Nephron (organoid): ENCODE measurements around the gene CREB3L2.
"Not testable (repeated sequence)": the region's sequence is repeated elsewhere in the genome, so short reads cannot be mapped to it uniquely, and the experiment has no call there.

ENCODE experiments used
- H3K27ac Mint-ChIP-seq, 3 experiments: 2 replicates each; pipeline ENCODE4 v1.8.0; 2020; ENCODE audit warnings: mixed read lengths in 3 of 3, mild to moderate bottlenecking in 2 of 3, moderate library complexity in 1 of 3
- H3K27me3 Mint-ChIP-seq: 2 replicates; pipeline ENCODE4 v1.8.0; 2021; ENCODE audit warnings: low read depth, mild to moderate bottlenecking, moderate library complexity, mixed read lengths
- H3K36me3 Mint-ChIP-seq: 2 replicates; pipeline ENCODE4 v1.8.0; 2020; ENCODE audit warnings: low read depth, mixed read lengths
- H3K4me1 Mint-ChIP-seq: 2 replicates; pipeline ENCODE4 v1.8.0; 2020; ENCODE audit warnings: mixed read lengths
- H3K4me3 Mint-ChIP-seq, 3 experiments: 2 replicates each; pipeline ENCODE4 v1.8.0; 2020; ENCODE audit warnings: mild to moderate bottlenecking in 3 of 3, mixed read lengths in 3 of 3, moderate library complexity in 2 of 3
- H3K9me3 Mint-ChIP-seq: 2 replicates; pipeline ENCODE4 v1.8.0; 2020; ENCODE audit warnings: mixed read lengths
- CTCF ChIP-seq, 3 experiments: fragments of 200-600 bp; sonication (generic); IDR thresholded peaks; one replicate each; pipeline ENCODE4 v1.5.0; 2021; ENCODE audit warnings: antibody characterized with exemption in 3 of 3; ENCODE audit not compliant: unreplicated experiment in 3 of 3

The CREB3L2 gene

GRCh38 chr7:137836113-137836509 is 165.8 kb downstream of the CREB3L2 start:
- peaks cover 9% of the 10 kb centered on the region for H3K4me1 Mint-ChIP-seq
- no peak for TF ChIP-seq CTCF (IDR thresholded peaks at IDR 0.05; ENCODE audit: unreplicated experiment in 3 of 3)
- H3K9me3 Mint-ChIP-seq, result peaks cover 17% of the 10 kb centered on the region
- H3K36me3 Mint-ChIP-seq, result peaks cover 4% of the 10 kb centered on the region
- H3K27ac Mint-ChIP-seq, result no peak overlapping the region
- H3K4me3 Mint-ChIP-seq, result no peak overlapping the region
- H3K27me3 Mint-ChIP-seq, result peaks cover 7% of the 10 kb centered on the region

GRCh38 chr7:137835486-137836112 is 166.3 kb downstream of the CREB3L2 start:
- peaks cover 6% of the 10 kb centered on the region for H3K27me3 Mint-ChIP-seq
- H3K9me3 Mint-ChIP-seq, result peaks cover 22% of the 10 kb centered on the region
- TF ChIP-seq CTCF (IDR thresholded peaks at IDR 0.05; ENCODE audit: unreplicated experiment in 3 of 3), result no peak
- no peak overlapping the region for H3K4me3 Mint-ChIP-seq
- peaks cover 4% of the 10 kb centered on the region for H3K36me3 Mint-ChIP-seq
- no peak overlapping the region for H3K27ac Mint-ChIP-seq
- H3K4me1 Mint-ChIP-seq, result peaks cover 9% of the 10 kb centered on the region

- Mint-ChIP-seq H3K27ac (no peak overlapping the region), H3K27me3 (no peaks in the 10 kb centered on the region), H3K4me1 (peaks cover 8% of the 10 kb centered on the region), H3K9me3 (peaks cover 25% of the 10 kb centered on the region), H3K4me3 (no peak overlapping the region), H3K36me3 (peaks cover 4% of the 10 kb centered on the region)
- no peak for TF ChIP-seq CTCF (IDR thresholded peaks at IDR 0.05; ENCODE audit: unreplicated experiment in 3 of 3)
Measured at GRCh38 chr7:137834552-137834951, 167.3 kb downstream of the CREB3L2 start.

GRCh38 chr7:137832990-137833389 is 168.9 kb downstream of the CREB3L2 start:
- not testable (repeated sequence) for H3K27ac Mint-ChIP-seq, H3K27me3 Mint-ChIP-seq, H3K36me3 Mint-ChIP-seq, H3K4me3 Mint-ChIP-seq
- peaks cover 25% of the 10 kb centered on the region for H3K9me3 Mint-ChIP-seq
- H3K4me1 Mint-ChIP-seq, result peaks cover 16% of the 10 kb centered on the region

- no peaks in the 10 kb centered on the region for H3K27me3 Mint-ChIP-seq
- peaks cover 16% of the 10 kb centered on the region for H3K4me1 Mint-ChIP-seq
- peaks cover 4% of the 10 kb centered on the region for H3K36me3 Mint-ChIP-seq
- TF ChIP-seq CTCF (IDR thresholded peaks at IDR 0.05; ENCODE audit: unreplicated experiment in 3 of 3), result no peak
- peaks cover 25% of the 10 kb centered on the region for H3K9me3 Mint-ChIP-seq
- no peak overlapping the region for H3K4me3 Mint-ChIP-seq
- no peak overlapping the region for H3K27ac Mint-ChIP-seq
Measured at GRCh38 chr7:137832382-137832781, 169.5 kb downstream of the CREB3L2 start.

GRCh38 chr7:137831555-137831954 is 170.3 kb downstream of the CREB3L2 start:
- Mint-ChIP-seq H3K4me1 (peaks cover 16% of the 10 kb centered on the region), H3K9me3 (peaks cover 25% of the 10 kb centered on the region)
- H3K27ac Mint-ChIP-seq, H3K27me3 Mint-ChIP-seq, H3K36me3 Mint-ChIP-seq, H3K4me3 Mint-ChIP-seq: not testable (repeated sequence)

- H3K9me3 Mint-ChIP-seq, result peaks cover 23% of the 10 kb centered on the region
- H3K27ac Mint-ChIP-seq, result no peak overlapping the region
- H3K4me1 Mint-ChIP-seq, result peaks cover 16% of the 10 kb centered on the region
- H3K27me3 Mint-ChIP-seq, result peaks cover 4% of the 10 kb centered on the region
- peaks cover 4% of the 10 kb centered on the region for H3K36me3 Mint-ChIP-seq
- no peak for TF ChIP-seq CTCF (IDR thresholded peaks at IDR 0.05; ENCODE audit: unreplicated experiment in 3 of 3)
- H3K4me3 Mint-ChIP-seq, result no peak overlapping the region
Measured at GRCh38 chr7:137829337-137829992, 172.4 kb downstream of the CREB3L2 start.
